Esophagus muscularis mucosa (tissue), 4 donors: ENCODE data around the gene BEX3. TPM values are rescaled to one million over a fixed set of nuclear protein-coding genes. Genes with fewer than 3 reads are reported as not detected.
"Not testable (repeated sequence)": the region's sequence is repeated elsewhere in the genome, so short reads cannot be mapped to it uniquely, and the experiment has no call there.

Experiments
- DNase-seq: peaks from one replicate; pipeline ENCODE4 v3.0.0-alpha.2; 2017; ENCODE audit errors: extremely low spot score
- H3K27ac ChIP-seq, 4 donors: fragments of 200-600 bp; sonication (generic); replicated peaks in 1 of 4; 1 replicate in 3 of 4; 2 replicates in 1 of 4; pipeline ENCODE4 v1.5.1; 2016 to 2019; ENCODE audit warnings: mild to moderate bottlenecking in 1 of 4
- H3K27me3 ChIP-seq, 4 donors: fragments of 200-600 bp; sonication (generic); one replicate each; pipeline versions ENCODE4 v1.5.1 to v1.6.0; 2016 to 2019
- H3K36me3 ChIP-seq, 4 donors: fragments of 200-600 bp; sonication (generic); one replicate each; pipeline ENCODE4 v1.5.1; 2016 to 2019
- H3K4me1 ChIP-seq, 4 donors: fragments of 200-600 bp; sonication (generic); one replicate each; pipeline ENCODE4 v1.5.1; 2016 to 2019
- H3K4me3 ChIP-seq, 4 donors: fragments of 200-600 bp; sonication (generic); 1 replicate in 2 of 4; 2 replicates in 2 of 4; pipeline ENCODE4 v1.5.1; 2016 to 2019; ENCODE audit warnings: mild to moderate bottlenecking in 4 of 4, moderate library complexity in 1 of 4
- H3K9me3 ChIP-seq, 4 donors: fragments of 200-600 bp; sonication (generic); 1 replicate in 3 of 4; 2 replicates in 1 of 4; pipeline ENCODE4 v1.5.1; 2016 to 2019
- CTCF ChIP-seq, 3 experiments: fragments of 200-600 bp in 2 of 3; fragments of 450-650 bp in 1 of 3; sonication (generic) in 2 of 3; IDR thresholded peaks; one replicate each; pipeline ENCODE4 v1.5.1; 2017 to 2019; ENCODE audit warnings: antibody characterized with exemption in 3 of 3, mild to moderate bottlenecking in 2 of 3, moderate library complexity in 1 of 3
- EP300 ChIP-seq: sonication (generic); formaldehyde crosslinking; IDR thresholded peaks from one replicate; pipeline ENCODE4 v1.6.1; 2017; ENCODE audit warnings: antibody characterized with exemption
- POLR2A ChIP-seq: fragments of 450-650 bp; IDR thresholded peaks from one replicate; pipeline ENCODE4 v1.6.1; 2017; ENCODE audit warnings: antibody characterized with exemption, moderate library complexity, mild to moderate bottlenecking, low read depth
- POLR2AphosphoS5 ChIP-seq, 2 donors: sonication (generic); formaldehyde crosslinking; IDR thresholded peaks; one replicate each; pipeline ENCODE4 v1.6.1; 2017; ENCODE audit warnings: antibody characterized with exemption in 2 of 2
- WGBS: methylation state at CpG from one replicate; pipeline ENCODE4 v1.1.5; 2018; 5-methylcytosine and 5-hydroxymethylcytosine counted together
- intact Hi-C: fragments of 100-400 bp; cut with DNase I; formaldehyde crosslinking; loops from one replicate; pipeline ENCODE4 v1.15.1; 2023
- total RNA-seq, 4 donors: library from RNA; depleted of rRNA; stranded (reverse); fragments of >200 nt; gene quantifications; one replicate each; pipeline versions ENCODE4 v1.1.0 to v1.2.1, GENCODE V29; 2016

Gene BEX3
- total RNA-seq, 4 donors from 2014 or later, result 119 to 137 (median 130) TPM

GRCh38 chrX:103356858-103357257 lies 19.5 kb upstream of the BEX3 start:
- Histone ChIP-seq H3K27me3 (no peaks in the 10 kb centered on the region), H3K4me1 (peaks cover 0 to 12% (median 4%) of the 10 kb centered on the region in 4 donors), H3K27ac (peak overlapping the region; percentile 86 to 89 (median 88)), H3K36me3 (no peaks in the 10 kb centered on the region), H3K9me3 (no peaks in the 10 kb centered on the region), H3K4me3 (peak overlapping the region; percentile 64 to 76 (median 70))
- intact Hi-C loops, result loop anchor here (2.0 kb wide), 1 partner anchor 20 kb away; the partner anchor contains the start of gene BEX3
- TF ChIP-seq EP300 (no peak), CTCF (IDR thresholded peaks at IDR 0.05) (no peak), POLR2AphosphoS5 (IDR thresholded peaks at IDR 0.05) (no peak), POLR2A (no peak)
- DNase-seq, result no peak
- 23% methylated on average over 11 of the region's 13 CpGs for WGBS

- TF ChIP-seq CTCF (IDR thresholded peaks at IDR 0.05) (no peak), POLR2A (no peak), POLR2AphosphoS5 (IDR thresholded peaks at IDR 0.05) (no peak), EP300 (no peak)
- WGBS, result 91% methylated on average over 2 of the region's 2 CpGs
- no peaks in the 10 kb centered on the region for H3K27me3 ChIP-seq
- peak overlapping the region in 3 of 4 donors; percentile 87 to 89 (median 89) for H3K27ac ChIP-seq
- no peaks in the 10 kb centered on the region for H3K36me3 ChIP-seq
- DNase-seq, result no peak
- peak overlapping the region in 1 of 4 donors; percentile 64 for H3K4me3 ChIP-seq
- intact Hi-C loops, result loop anchor here (2.0 kb wide), 1 partner anchor 19 kb away; the partner anchor contains the start of gene BEX3
- no peaks in the 10 kb centered on the region for H3K9me3 ChIP-seq
- peaks cover 0 to 12% (median 4%) of the 10 kb centered on the region in 4 donors for H3K4me1 ChIP-seq
Observed at GRCh38 chrX:103357871-103358270, 18.5 kb upstream of the BEX3 start.

GRCh38 chrX:103359605-103360004 lies 16.7 kb upstream of the BEX3 start:
- H3K4me1 ChIP-seq, result peaks cover 0 to 12% (median 4%) of the 10 kb centered on the region in 4 donors
- WGBS, result 89% methylated on average over 3 of the region's 3 CpGs
- intact Hi-C loops, H3K36me3 ChIP-seq, H3K9me3 ChIP-seq, H3K4me3 ChIP-seq, H3K27me3 ChIP-seq, DNase-seq, H3K27ac ChIP-seq: not testable (repeated sequence)

- TF ChIP-seq EP300 (no peak), POLR2A (no peak), CTCF (IDR thresholded peaks at IDR 0.05) (no peak), POLR2AphosphoS5 (IDR thresholded peaks at IDR 0.05) (no peak)
- 73% methylated on average over 2 of the region's 2 CpGs for WGBS
- H3K9me3 ChIP-seq, result no peaks in the 10 kb centered on the region
- H3K27ac ChIP-seq, result no peak overlapping the region
- intact Hi-C loops, result no loop called here
- no peaks in the 10 kb centered on the region for H3K36me3 ChIP-seq
- no peak for DNase-seq
- no peak overlapping the region for H3K4me3 ChIP-seq
- H3K4me1 ChIP-seq, result peaks cover 0 to 12% (median 4%) of the 10 kb centered on the region in 4 donors
- no peaks in the 10 kb centered on the region for H3K27me3 ChIP-seq
Observed at GRCh38 chrX:103360092-103360491, 16.2 kb upstream of the BEX3 start.

- Histone ChIP-seq H3K36me3 (no peaks in the 10 kb centered on the region), H3K9me3 (no peaks in the 10 kb centered on the region), H3K27me3 (no peaks in the 10 kb centered on the region), H3K27ac (no peak overlapping the region), H3K4me1 (peaks cover 0 to 8% (median 4%) of the 10 kb centered on the region in 4 donors), H3K4me3 (no peak overlapping the region)
- 53% methylated on average over 2 of the region's 2 CpGs for WGBS
- no peak for DNase-seq
- intact Hi-C loops, result no loop called here
- TF ChIP-seq POLR2A (no peak), EP300 (no peak)
Observed at GRCh38 chrX:103360916-103361315, 15.4 kb upstream of the BEX3 start.

GRCh38 chrX:103361798-103362197 lies 14.5 kb upstream of the BEX3 start:
- Histone ChIP-seq H3K36me3 (no peaks in the 10 kb centered on the region), H3K27me3 (no peaks in the 10 kb centered on the region), H3K4me1 (peaks cover 0 to 8% (median 3%) of the 10 kb centered on the region in 4 donors), H3K4me3 (no peak overlapping the region), H3K27ac (no peak overlapping the region), H3K9me3 (no peaks in the 10 kb centered on the region)
- intact Hi-C loops, result no loop called here
- WGBS, result 46% methylated on average over 1 of the region's 1 CpG
- TF ChIP-seq EP300 (no peak), CTCF (IDR thresholded peaks at IDR 0.05) (no peak), POLR2AphosphoS5 (IDR thresholded peaks at IDR 0.05) (no peak), POLR2A (no peak)
- no peak for DNase-seq
